ENCODE data around the gene HADHB. TPM values are rescaled to one million over a fixed set of nuclear protein-coding genes. Genes with fewer than 3 reads are reported as not detected.

HADHB gene
- total RNA-seq, 1 experiment from 2014 or later, result 65.5 TPM

- Histone ChIP-seq H3K4me1 (ENCODE audit: control insufficient read depth in 1 of 2, insufficient read depth in 2 of 2, low read length in 2 of 2) (peaks cover 5 to 16% of the 10 kb centered on the region in 2 experiments; a peak in 3 of 4 replicates), H3K79me2 (ENCODE audit: insufficient read depth, low read length) (peaks cover 37% of the 10 kb centered on the region), H3K27me3 (ENCODE audit: insufficient read depth, low read length) (no peaks in the 10 kb centered on the region), H4K20me1 (ENCODE audit: insufficient read depth) (no peaks in the 10 kb centered on the region), H3K9me3 (ENCODE audit: control insufficient read depth in 1 of 2, insufficient read depth in 1 of 2, low read depth in 1 of 2, low read length in 2 of 2) (no peaks in the 10 kb centered on the region), H3K9me2 (ENCODE audit: insufficient read depth) (no peaks in the 10 kb centered on the region), H3K9ac (ENCODE audit: low read length) (no peak overlapping the region), H3K4me3 (replicated peaks in 1 of 2; ENCODE audit: low read depth in 1 of 2, low read length in 2 of 2) (no peak overlapping the region), H3K27ac (ENCODE audit: low read depth, low read length) (no peak overlapping the region), H3K36me3 (ENCODE audit: control insufficient read depth in 1 of 2, insufficient read depth in 2 of 2, low read length in 2 of 2) (peaks cover 8 to 34% of the 10 kb centered on the region in 2 experiments), H2AFZ (ENCODE audit: low read depth, low read length, poor library complexity, severe bottlenecking) (no peak overlapping the region), H3K4me2 (ENCODE audit: low read length) (no peak overlapping the region)
- DNase-seq (ENCODE audit: low read depth, low spot score), result no peak
- ATAC-seq, result no peak
- CTCF ChIA-PET, result no interaction called here
- BruUV-seq (replicated peaks), result no TSS peak
- RAD21 ChIA-PET (ENCODE audit: low non-redundant PET in 1 of 2, low total read pairs in 2 of 2, uncharacterized antibody in 2 of 2, unreplicated experiment in 2 of 2), result no interaction called here
- no peak for TF ChIP-seq JUND (IDR thresholded peaks at IDR 0.05)
- no peak for TF ChIP-seq SP1 (IDR thresholded peaks at IDR 0.05; ENCODE audit: low read depth)
- no peak for TF ChIP-seq SRF (IDR thresholded peaks at IDR 0.05; ENCODE audit: low read depth)
- TF ChIP-seq CEBPB (IDR thresholded peaks at IDR 0.05; ENCODE audit: low read depth), result no peak
- no peak for TF ChIP-seq EGR1 (IDR thresholded peaks at IDR 0.05; ENCODE audit: low read depth)
- TF ChIP-seq, protein P1, sequence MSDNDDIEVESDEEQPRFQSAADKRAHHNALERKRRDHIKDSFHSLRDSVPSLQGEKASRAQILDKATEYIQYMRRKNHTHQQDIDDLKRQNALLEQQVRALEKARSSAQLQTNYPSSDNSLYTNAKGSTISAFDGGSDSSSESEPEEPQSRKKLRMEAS (IDR thresholded peaks at IDR 0.05), result no peak
- TF ChIP-seq ZNF274 (IDR thresholded peaks at IDR 0.05; ENCODE audit: low read depth, low read length), result no peak
- TF ChIP-seq EZH2phosphoT487 (IDR thresholded peaks at IDR 0.05; ENCODE audit: borderline replicate concordance), result no peak
- TF ChIP-seq, protein P2, sequence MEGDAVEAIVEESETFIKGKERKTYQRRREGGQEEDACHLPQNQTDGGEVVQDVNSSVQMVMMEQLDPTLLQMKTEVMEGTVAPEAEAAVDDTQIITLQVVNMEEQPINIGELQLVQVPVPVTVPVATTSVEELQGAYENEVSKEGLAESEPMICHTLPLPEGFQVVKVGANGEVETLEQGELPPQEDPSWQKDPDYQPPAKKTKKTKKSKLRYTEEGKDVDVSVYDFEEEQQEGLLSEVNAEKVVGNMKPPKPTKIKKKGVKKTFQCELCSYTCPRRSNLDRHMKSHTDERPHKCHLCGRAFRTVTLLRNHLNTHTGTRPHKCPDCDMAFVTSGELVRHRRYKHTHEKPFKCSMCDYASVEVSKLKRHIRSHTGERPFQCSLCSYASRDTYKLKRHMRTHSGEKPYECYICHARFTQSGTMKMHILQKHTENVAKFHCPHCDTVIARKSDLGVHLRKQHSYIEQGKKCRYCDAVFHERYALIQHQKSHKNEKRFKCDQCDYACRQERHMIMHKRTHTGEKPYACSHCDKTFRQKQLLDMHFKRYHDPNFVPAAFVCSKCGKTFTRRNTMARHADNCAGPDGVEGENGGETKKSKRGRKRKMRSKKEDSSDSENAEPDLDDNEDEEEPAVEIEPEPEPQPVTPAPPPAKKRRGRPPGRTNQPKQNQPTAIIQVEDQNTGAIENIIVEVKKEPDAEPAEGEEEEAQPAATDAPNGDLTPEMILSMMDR (IDR thresholded peaks at IDR 0.05 in 2 of 3, conservative IDR thresholded peaks at IDR 0.05 in 1 of 3; ENCODE audit: borderline replicate concordance in 1 of 3, insufficient read depth in 1 of 3, low read depth in 2 of 3, low read length in 2 of 3), result no peak
- TF ChIP-seq ELF1 (IDR thresholded peaks at IDR 0.05; ENCODE audit: borderline replicate concordance, low read depth), result no peak
- TF ChIP-seq ZFX (IDR thresholded peaks at IDR 0.05), result no peak
- TF ChIP-seq YY1 (IDR thresholded peaks at IDR 0.05; ENCODE audit: extremely low read depth, insufficient replicate concordance, low read depth, low read length), result no peak
- no peak for TF ChIP-seq ZBTB33 (IDR thresholded peaks at IDR 0.05; ENCODE audit: extremely low read depth, insufficient replicate concordance, low read length)
- TF ChIP-seq FOSL1 (IDR thresholded peaks at IDR 0.05; ENCODE audit: low read depth), result no peak
- TF ChIP-seq EZH2 (IDR thresholded peaks at IDR 0.05), result no peak
- intact Hi-C loops (cut with micrococcal nuclease), result loop anchor here (10.0 kb wide), 1 partner anchor 337 kb away; no protein-coding TSS in a partner anchor
- POLR2A ChIA-PET, result no interaction called here
These were observed 6.9 kb upstream of the HADHB start for GRCh38 chr2:26237868-26238267.

Data from HCT116 (cell line).